ENCODE results near the gene KIF26B. TPM values are rescaled to one million over a fixed set of nuclear protein-coding genes. Genes with fewer than 3 reads are reported as not detected.
"Not testable (repeated sequence)": the region's sequence is repeated elsewhere in the genome, so short reads cannot be mapped to it uniquely, and the experiment has no call there.

KIF26B gene
- total RNA-seq, 2 experiments from 2014 or later = 0.60 to 0.84 TPM

- Mint-ChIP-seq H3K9me3 (no peaks in the 10 kb centered on the region), H3K27ac (no peak overlapping the region), H3K4me3 (no peak overlapping the region), H3K27me3 (peaks cover 14% of the 10 kb centered on the region), H3K36me3 (no peaks in the 10 kb centered on the region), H3K4me1 (no peaks in the 10 kb centered on the region)
- DNase-seq = no peak
Observed at GRCh38 chr1:245126530-245126929, 28.3 kb upstream of the KIF26B start.

- H3K9me3 Mint-ChIP-seq = no peaks in the 10 kb centered on the region
- H3K4me3 Mint-ChIP-seq = no peak overlapping the region
- H3K4me1 Mint-ChIP-seq = no peaks in the 10 kb centered on the region
- H3K27ac Mint-ChIP-seq = no peak overlapping the region
- no peaks in the 10 kb centered on the region for H3K36me3 Mint-ChIP-seq
- no peak for DNase-seq
- H3K27me3 Mint-ChIP-seq = peaks cover 14% of the 10 kb centered on the region
Observed at GRCh38 chr1:245128381-245129101, 26.2 kb upstream of the KIF26B start.

DNA sequence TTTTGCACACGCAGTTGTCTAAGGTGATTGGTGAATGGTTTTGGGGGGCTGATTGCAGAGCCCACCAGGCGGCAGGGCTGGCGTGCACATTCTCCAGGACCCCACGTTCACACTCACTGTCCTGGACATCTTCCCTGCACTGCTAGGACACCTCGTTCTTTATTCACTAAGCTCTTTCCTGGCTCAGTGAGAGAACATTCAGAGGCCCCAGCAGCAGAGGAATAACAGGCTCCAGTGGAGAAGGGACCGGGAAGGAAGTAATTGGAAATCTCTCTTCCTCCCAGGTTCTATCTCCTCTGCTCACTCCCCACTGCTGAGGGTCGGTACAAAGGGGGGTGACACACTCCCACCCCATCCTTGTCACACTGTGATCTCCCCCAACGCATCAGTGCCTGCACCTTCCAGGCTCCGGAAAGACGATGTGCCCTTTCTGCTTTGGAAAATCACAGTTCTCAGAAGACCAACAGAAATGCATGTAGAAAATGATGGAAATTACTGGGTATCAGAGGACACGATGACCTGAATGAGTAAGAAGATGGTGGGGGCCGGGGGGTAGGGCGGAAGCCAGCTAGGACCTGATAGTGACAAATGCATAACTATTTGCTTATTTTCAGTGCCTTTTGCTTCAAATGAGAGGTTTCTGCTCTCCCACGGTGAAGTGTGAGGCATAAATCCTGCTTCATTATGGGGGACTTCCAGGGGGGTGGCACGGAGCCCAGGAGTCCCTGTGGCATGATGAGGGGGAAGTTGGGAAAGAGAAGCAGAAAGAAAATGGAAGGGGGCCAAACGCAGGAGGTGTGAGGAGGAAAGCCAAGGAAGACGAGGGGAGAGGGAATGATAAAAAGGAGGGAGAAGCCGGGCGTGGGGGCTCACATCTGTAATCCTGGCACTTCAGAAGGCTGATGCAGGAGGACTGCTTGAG lies 25.2 kb upstream of the KIF26B start:
- Mint-ChIP-seq H3K4me1 (no peaks in the 10 kb centered on the region), H3K9me3 (no peaks in the 10 kb centered on the region), H3K27me3 (peaks cover 16% of the 10 kb centered on the region), H3K36me3 (no peaks in the 10 kb centered on the region), H3K27ac (no peak overlapping the region), H3K4me3 (no peak overlapping the region)
- DNase-seq = no peak

DNA sequence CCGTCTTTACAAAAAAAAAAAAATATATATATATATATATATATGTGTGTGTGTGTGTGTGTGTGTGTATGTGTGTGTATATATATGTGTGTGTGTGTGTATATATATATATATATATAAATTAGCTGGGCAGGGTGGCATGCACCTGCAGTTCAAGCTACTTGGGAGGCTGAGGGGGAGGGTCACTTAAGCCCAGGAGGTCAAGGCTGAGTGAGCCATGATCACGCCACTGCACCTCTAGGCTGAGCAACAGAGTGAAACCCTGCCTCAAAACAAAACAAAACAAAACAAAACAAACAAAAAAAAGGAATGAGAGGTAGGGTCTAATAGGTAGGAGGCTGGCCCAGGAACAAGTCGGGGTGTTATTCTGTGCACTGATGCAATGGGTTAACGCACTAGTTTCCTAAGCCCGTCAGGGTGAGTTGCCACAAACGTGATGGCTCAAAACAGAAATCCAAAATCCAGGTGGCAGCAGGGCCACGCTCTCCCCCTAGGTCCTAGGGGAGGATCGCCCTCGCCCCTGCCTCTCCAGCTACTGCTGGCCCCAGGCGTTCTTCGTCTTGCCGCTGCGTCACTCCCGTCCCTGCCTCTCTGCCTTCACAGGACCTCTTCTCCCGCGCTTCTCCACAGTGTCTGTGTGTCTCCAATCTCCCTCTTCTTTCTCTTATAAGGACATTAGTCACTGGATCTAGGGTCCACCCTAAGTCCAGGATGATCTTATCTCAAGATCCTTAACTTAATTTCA lies 24.3 kb upstream of the KIF26B start:
- not testable (repeated sequence) for DNase-seq, H3K27ac Mint-ChIP-seq, H3K9me3 Mint-ChIP-seq, H3K36me3 Mint-ChIP-seq, H3K4me1 Mint-ChIP-seq, H3K4me3 Mint-ChIP-seq
- peaks cover 17% of the 10 kb centered on the region for H3K27me3 Mint-ChIP-seq

GRCh38 chr1:245131026-245131393 lies 23.8 kb upstream of the KIF26B start:
- Mint-ChIP-seq H3K36me3 (no peaks in the 10 kb centered on the region), H3K4me3 (no peak overlapping the region), H3K27ac (no peak overlapping the region), H3K9me3 (no peaks in the 10 kb centered on the region), H3K27me3 (peaks cover 17% of the 10 kb centered on the region), H3K4me1 (no peaks in the 10 kb centered on the region)
- no peak for DNase-seq

- H3K36me3 Mint-ChIP-seq = no peaks in the 10 kb centered on the region
- no peak for DNase-seq
- no peak overlapping the region for H3K27ac Mint-ChIP-seq
- no peak overlapping the region for H3K4me3 Mint-ChIP-seq
- no peaks in the 10 kb centered on the region for H3K4me1 Mint-ChIP-seq
- H3K27me3 Mint-ChIP-seq = peaks cover 22% of the 10 kb centered on the region
- no peaks in the 10 kb centered on the region for H3K9me3 Mint-ChIP-seq
Observed at GRCh38 chr1:245132771-245133170, 22.0 kb upstream of the KIF26B start.

GRCh38 chr1:245133995-245134715 lies 20.6 kb upstream of the KIF26B start:
- H3K4me1 Mint-ChIP-seq = no peaks in the 10 kb centered on the region
- DNase-seq = no peak
- peaks cover 26% of the 10 kb centered on the region for H3K27me3 Mint-ChIP-seq
- no peak overlapping the region for H3K27ac Mint-ChIP-seq
- no peaks in the 10 kb centered on the region for H3K36me3 Mint-ChIP-seq
- no peak overlapping the region for H3K4me3 Mint-ChIP-seq
- H3K9me3 Mint-ChIP-seq = no peaks in the 10 kb centered on the region

- H3K9me3 Mint-ChIP-seq = no peaks in the 10 kb centered on the region
- H3K27me3 Mint-ChIP-seq = peaks cover 12% of the 10 kb centered on the region
- H3K36me3 Mint-ChIP-seq = no peaks in the 10 kb centered on the region
- no peak for DNase-seq
- H3K4me1 Mint-ChIP-seq = no peaks in the 10 kb centered on the region
- H3K4me3 Mint-ChIP-seq = no peak overlapping the region
- H3K27ac Mint-ChIP-seq = no peak overlapping the region
Observed at GRCh38 chr1:245142171-245142798, 12.5 kb upstream of the KIF26B start.

GRCh38 chr1:245142976-245143375 lies 11.8 kb upstream of the KIF26B start:
- Mint-ChIP-seq H3K27me3 (peaks cover 12% of the 10 kb centered on the region), H3K36me3 (no peaks in the 10 kb centered on the region), H3K9me3 (no peaks in the 10 kb centered on the region), H3K4me1 (no peaks in the 10 kb centered on the region), H3K27ac (peak overlapping the region; percentile 3), H3K4me3 (no peak overlapping the region)
- no peak for DNase-seq

DNA sequence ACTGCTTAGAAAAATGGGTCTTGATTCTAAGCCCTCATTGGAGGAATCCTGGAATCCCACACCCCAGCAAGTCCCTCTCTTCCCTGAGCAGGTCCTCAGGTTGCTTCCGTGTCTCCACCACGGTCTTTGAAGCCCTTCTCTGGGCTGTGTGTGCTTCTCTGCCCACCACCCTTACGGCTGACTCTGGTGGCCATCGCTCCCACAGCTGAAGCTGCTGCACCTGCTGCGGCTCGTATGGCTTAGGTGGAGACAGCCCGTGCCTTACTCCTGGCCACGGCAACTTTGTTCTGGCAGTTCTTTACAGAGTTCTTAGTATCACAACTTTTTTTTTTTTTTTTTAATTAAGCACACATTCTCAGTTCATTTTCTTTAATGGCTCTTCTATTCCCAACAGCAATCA lies 10.9 kb upstream of the KIF26B start:
- Mint-ChIP-seq H3K9me3 (no peaks in the 10 kb centered on the region), H3K4me3 (no peak overlapping the region), H3K27ac (no peak overlapping the region), H3K27me3 (peaks cover 13% of the 10 kb centered on the region), H3K4me1 (no peaks in the 10 kb centered on the region), H3K36me3 (no peaks in the 10 kb centered on the region)
- DNase-seq = no peak

DNA sequence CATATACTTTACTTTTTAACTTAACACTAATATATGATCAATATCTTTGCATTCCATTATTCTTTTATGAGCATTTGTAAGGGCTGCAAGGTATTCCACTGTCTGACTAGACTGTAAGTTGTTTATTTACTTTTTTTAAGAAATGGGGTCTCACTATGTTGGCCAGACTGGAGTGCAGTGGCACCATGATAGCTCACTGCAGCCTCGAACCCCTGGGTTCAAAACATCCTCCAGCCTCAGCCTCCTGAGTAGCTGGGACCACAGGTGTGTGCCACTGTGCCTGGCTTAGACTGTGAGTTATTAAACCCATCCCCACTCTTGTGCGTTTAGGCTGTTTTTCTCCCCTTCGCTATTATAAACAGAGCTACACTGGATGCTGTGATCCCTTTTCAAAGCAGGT lies 6.7 kb upstream of the KIF26B start:
- peaks cover 36% of the 10 kb centered on the region for H3K27me3 Mint-ChIP-seq
- DNase-seq = no peak
- no peaks in the 10 kb centered on the region for H3K9me3 Mint-ChIP-seq

DNA sequence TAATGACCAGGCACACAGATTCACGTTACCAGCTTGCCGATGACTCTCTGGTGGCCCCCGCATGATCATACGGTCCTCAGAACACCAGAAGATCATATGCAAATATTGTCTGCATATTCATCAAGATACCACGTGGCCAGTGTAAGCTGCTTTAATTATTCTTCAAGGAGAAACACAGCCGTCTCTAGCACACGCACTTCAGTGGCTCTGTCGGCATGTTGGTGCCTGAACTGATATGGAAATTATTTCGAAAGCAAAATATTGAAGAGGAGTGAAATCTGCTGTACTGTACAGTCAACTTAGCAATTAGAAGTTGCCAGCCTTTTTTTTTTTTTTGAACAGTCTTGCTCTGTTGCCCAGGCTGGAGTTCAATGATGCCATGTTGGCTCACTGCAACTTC lies 5.9 kb upstream of the KIF26B start:
- Mint-ChIP-seq H3K27ac (no peak overlapping the region), H3K27me3 (peaks cover 44% of the 10 kb centered on the region), H3K4me3 (no peak overlapping the region), H3K4me1 (peaks cover 6% of the 10 kb centered on the region), H3K9me3 (no peaks in the 10 kb centered on the region), H3K36me3 (no peaks in the 10 kb centered on the region)
- no peak for DNase-seq

More for the DNA sequence above, 6.7 kb upstream of the KIF26B start:
- H3K27ac Mint-ChIP-seq = no peak overlapping the region
- H3K36me3 Mint-ChIP-seq = no peaks in the 10 kb centered on the region
- H3K4me3 Mint-ChIP-seq = no peak overlapping the region
- H3K4me1 Mint-ChIP-seq = no peaks in the 10 kb centered on the region

DNA sequence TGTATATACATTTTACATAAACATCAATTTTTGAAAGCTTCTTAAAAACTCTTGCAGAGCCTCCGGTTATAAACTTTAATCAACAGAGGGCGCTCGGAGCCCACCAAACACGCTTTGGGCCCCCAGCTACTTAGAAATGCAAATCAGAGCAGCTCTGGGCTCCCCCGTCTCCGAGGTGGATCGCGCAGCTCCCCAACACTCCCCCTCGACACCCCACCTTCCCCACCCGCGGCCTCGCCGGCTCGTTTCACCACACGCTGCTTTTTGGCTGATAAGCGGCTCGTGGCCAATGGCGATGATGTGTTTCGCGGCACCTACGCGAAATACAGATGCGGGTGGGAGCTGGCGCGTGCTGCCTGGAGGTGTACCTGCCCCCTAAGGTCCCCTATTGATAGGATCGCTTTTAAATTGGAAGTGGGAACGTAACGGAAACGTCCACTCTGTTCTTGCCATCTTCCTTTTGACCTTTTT lies 1.7 kb upstream of the KIF26B start:
- Mint-ChIP-seq H3K27me3 (peaks cover 71% of the 10 kb centered on the region), H3K36me3 (no peaks in the 10 kb centered on the region), H3K9me3 (no peaks in the 10 kb centered on the region), H3K4me3 (peak overlapping the region; percentile 73), H3K27ac (no peak overlapping the region), H3K4me1 (peaks cover 15% of the 10 kb centered on the region)
- DNase-seq = peak; percentile 72
